Measurements from ENCODE around the gene AAK1. TPM values are rescaled to one million over a fixed set of nuclear protein-coding genes. Genes with fewer than 3 reads are reported as not detected.

Gene AAK1
- total RNA-seq, 3 donors from 2014 or later: 62.4 to 68.4 (median 66.2) TPM

DNA sequence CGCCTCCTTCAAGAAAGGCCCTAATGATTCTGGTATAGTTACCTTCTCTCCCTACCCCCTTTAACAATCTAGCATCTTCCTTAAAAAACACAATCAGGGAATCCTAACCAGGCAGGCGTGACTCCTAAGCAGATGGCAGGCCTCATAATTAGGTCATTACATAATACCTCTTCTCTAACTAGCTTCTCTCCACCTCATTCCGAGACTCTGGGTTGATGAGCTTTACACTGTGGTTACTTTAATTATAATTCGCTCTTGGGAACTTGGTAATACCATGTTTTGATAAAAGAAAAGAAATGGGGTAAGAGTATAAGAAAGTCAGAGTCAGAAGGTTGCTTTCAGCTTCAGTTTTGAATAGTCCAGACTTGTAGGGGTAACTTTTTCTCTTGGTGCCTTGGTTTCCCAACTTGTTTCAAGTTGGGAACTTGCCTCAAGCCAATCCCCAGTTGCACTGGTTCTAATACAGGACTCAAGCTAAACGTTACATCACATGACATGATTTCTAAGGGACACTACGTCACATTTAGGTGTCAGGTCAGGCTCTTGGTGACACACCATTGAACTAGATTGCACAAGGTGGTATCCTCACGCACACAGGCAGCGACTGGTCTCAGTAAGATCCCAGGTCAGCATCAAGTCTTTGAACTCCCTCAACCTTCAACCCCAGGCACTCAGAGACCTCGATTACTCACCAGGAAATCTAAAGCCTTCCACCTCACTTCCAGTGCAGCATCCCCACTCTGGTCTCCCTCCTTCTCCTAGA lies 59.2 kb downstream of the AAK1 start:
- DNase-seq: no peak
- H3K4me1 ChIP-seq (ENCODE audit: low read depth): peaks cover 10% of the 10 kb centered on the region
- no peak for ATAC-seq
- no peaks in the 10 kb centered on the region for H3K36me3 ChIP-seq (ENCODE audit: low read depth)
- intact Hi-C loops (cut with DNase I, micrococcal nuclease): no loop called here
- TF ChIP-seq, protein P1, sequence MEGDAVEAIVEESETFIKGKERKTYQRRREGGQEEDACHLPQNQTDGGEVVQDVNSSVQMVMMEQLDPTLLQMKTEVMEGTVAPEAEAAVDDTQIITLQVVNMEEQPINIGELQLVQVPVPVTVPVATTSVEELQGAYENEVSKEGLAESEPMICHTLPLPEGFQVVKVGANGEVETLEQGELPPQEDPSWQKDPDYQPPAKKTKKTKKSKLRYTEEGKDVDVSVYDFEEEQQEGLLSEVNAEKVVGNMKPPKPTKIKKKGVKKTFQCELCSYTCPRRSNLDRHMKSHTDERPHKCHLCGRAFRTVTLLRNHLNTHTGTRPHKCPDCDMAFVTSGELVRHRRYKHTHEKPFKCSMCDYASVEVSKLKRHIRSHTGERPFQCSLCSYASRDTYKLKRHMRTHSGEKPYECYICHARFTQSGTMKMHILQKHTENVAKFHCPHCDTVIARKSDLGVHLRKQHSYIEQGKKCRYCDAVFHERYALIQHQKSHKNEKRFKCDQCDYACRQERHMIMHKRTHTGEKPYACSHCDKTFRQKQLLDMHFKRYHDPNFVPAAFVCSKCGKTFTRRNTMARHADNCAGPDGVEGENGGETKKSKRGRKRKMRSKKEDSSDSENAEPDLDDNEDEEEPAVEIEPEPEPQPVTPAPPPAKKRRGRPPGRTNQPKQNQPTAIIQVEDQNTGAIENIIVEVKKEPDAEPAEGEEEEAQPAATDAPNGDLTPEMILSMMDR (IDR thresholded peaks at IDR 0.05): no peak
- no peaks in the 10 kb centered on the region for H3K9me3 ChIP-seq
- H3K4me3 ChIP-seq: no peak overlapping the region

DNA sequence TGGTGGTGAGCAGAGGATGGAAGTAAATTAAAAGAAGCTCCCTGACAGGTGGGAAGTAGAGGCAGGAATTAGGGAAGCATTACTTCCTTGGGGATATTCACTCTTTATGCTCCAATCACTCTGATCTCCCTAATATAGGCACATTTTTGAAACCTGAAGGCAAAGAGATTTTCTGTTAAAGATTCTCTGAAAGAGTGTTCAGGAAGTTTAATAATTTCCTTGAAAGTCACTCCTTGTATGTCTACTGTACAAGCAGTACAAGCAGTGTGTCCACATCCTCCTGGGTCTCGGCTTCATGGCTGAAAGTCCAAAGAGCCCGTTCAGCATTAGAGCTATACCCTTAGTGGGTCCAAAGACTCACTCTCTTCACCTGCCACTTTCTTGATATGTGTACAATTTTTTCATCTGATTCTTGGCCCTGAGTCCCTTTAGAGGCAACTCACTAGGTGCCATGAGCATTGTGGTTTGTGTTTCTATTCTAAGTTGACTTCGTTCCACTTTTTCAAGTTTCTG lies 60.2 kb downstream of the AAK1 start:
- TF ChIP-seq, protein P1 (IDR thresholded peaks at IDR 0.05): no peak
- Histone ChIP-seq H3K4me3 (no peak overlapping the region), H3K36me3 (ENCODE audit: low read depth) (no peaks in the 10 kb centered on the region), H3K9me3 (no peaks in the 10 kb centered on the region), H3K4me1 (ENCODE audit: low read depth) (peaks cover 10% of the 10 kb centered on the region)
- DNase-seq: no peak
- intact Hi-C loops (cut with DNase I, micrococcal nuclease): no loop called here
- ATAC-seq: peak; percentile 9

DNA sequence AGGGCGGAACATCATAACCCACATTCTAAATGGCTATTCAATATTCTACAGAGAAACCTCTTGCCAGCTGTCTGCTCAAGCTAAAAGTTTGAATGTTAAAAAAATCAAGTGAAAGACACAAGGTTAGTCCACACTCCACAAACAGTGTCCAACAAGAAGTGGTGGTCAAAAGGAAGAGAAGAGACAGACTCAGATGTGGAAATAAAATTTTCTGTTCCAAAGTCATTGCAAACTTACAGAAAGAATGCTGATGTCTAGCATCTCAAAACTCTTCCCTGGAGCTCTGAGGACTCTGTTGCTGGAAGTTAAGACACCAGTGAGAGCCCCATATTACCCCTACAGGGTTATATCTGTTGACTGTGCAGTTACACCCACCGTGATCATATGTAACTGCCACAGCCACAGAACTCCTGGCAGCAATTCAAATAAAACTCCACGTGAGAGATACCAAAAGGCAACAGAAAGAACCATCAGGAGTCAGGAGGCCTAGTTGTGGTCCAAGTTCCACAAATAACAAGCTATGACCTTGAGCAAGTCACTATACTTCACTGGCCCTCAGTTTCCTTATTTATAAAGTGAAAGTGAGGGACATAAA lies 60.9 kb downstream of the AAK1 start:
- DNase-seq (peak in 1 of 3 donors; percentile 49), ATAC-seq (peak; percentile 81)
- TF ChIP-seq, protein P1 (IDR thresholded peaks at IDR 0.05): no peak
- H3K36me3 ChIP-seq (ENCODE audit: low read depth): no peaks in the 10 kb centered on the region
- intact Hi-C loops (cut with DNase I, micrococcal nuclease): no loop called here
- H3K4me1 ChIP-seq (ENCODE audit: low read depth): peaks cover 10% of the 10 kb centered on the region
- no peaks in the 10 kb centered on the region for H3K9me3 ChIP-seq
- no peak overlapping the region for H3K4me3 ChIP-seq

DNA sequence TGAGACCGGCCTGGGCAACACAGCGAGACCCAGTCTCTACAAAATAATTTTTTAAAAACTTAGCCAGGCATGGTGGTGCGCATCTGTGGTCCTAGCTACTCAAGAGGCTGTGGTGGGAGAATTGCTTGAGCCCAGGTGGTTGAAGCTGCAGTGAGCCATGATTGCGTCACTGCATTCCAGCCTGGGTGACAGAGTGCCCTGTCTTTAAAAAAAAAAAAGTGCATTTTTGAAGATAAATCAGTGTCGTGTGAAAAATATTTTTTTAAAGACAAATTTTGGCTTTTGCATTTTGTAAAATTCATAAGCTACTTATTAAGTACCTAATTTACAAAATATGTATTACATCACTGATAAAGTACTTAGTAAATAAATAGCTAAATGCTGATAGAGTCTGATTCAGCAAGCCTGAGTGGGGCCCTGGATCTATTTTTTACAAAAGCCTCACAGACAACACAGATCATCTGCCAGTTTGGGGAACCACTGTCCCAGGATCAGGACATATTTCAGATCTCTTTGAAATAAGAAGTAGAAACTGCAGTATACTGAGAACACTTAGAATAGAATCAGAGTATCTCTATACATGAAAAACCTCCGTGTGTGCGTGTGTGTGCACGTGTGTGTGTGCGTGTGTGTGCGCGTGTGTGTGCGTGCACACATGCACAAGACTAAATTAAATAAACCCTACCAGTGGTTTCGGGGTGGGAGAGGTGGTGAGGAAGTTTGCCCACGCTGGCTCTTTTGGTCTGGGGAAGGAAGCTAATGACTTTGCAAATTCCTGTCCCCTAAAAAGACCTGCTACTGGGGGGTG lies 61.6 kb downstream of the AAK1 start:
- intact Hi-C loops (cut with DNase I, micrococcal nuclease): no loop called here
- no peak overlapping the region for H3K4me3 ChIP-seq
- no peaks in the 10 kb centered on the region for H3K36me3 ChIP-seq (ENCODE audit: low read depth)
- DNase-seq (no peak), ATAC-seq (no peak)
- no peaks in the 10 kb centered on the region for H3K9me3 ChIP-seq
- peaks cover 10% of the 10 kb centered on the region for H3K4me1 ChIP-seq (ENCODE audit: low read depth)
- TF ChIP-seq, protein P1 (IDR thresholded peaks at IDR 0.05): no peak

DNA sequence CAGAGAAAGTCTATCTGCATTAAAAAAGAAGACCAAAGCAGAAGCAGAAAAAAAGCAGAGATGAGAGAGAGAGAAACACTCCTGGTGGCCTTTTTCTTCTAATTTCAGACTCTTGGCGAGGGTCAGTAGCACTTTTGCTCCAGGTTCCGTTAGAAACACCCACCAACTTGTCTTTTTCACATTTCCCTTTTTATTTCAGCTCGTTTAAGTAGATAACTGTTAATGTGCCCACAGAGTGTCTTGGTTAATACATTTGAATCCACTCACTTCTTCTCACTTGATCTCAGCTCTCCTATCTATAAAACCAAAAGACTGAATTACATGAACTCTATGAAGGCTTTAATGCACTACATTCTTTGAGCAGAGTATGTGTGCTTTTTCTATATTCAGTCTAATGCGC lies 63.1 kb downstream of the AAK1 start:
- Histone ChIP-seq H3K4me1 (ENCODE audit: low read depth) (peaks cover 10% of the 10 kb centered on the region), H3K9me3 (no peaks in the 10 kb centered on the region), H3K4me3 (no peak overlapping the region), H3K36me3 (ENCODE audit: low read depth) (no peaks in the 10 kb centered on the region)
- no peak for DNase-seq
- intact Hi-C loops (cut with DNase I, micrococcal nuclease): no loop called here
- ATAC-seq: no peak
- TF ChIP-seq, protein P1 (IDR thresholded peaks at IDR 0.05): no peak
